HepG2 (cell line): ENCODE data around the gene SLC35B4. TPM values are rescaled to one million over a fixed set of nuclear protein-coding genes. Genes with fewer than 3 reads are reported as not detected.

Source experiments
- ATAC-seq: fragments of 200-7000 bp; cut with Tn5 transposase; 3 replicates; pipeline ENCODE4 v1.9.1; 2020; ENCODE audit warnings: mild to moderate bottlenecking, moderate library complexity
- BruUV-seq: library from RNA; stranded (reverse); fragments of 400-500 nt; replicated peaks from 2 replicates; lab custom pipeline; 2021; lab: Mats Ljungman, UMichigan
- CTCF ChIA-PET: fragments of 300-600 bp; formaldehyde crosslinking; extraction: SDS; loops from one replicate; lab custom pipeline; 2021; ENCODE audit warnings: low total read pairs, inconsistent platforms, low intra/inter-chr PET ratio; lab: Yijun Ruan, JAX
- POLR2A ChIA-PET: fragments of 350-600 bp; sonication (Branson Sonifier 250); formaldehyde crosslinking; loops from one replicate; lab custom pipeline; 2020; ENCODE audit warnings: antibody characterized with exemption, inconsistent platforms; lab: Yijun Ruan, JAX
- DNase-seq: peaks from one replicate; pipeline ENCODE4 v3.0.0-alpha.2; 2015; ENCODE audit warnings: low spot score
- FAIRE-seq: peaks from 3 replicates; lab custom pipeline; 2011; peaks lifted over from hg19 to GRCh38; lab: Jason Lieb, UNC
- H2AFZ ChIP-seq: one replicate; pipeline ENCODE4 v1.6.1; 2011; ENCODE audit warnings: low read length, inconsistent platforms
- H3K27ac ChIP-seq: fragments of 300-600 bp; 3 replicates; pipeline ENCODE4 v1.8.0; 2011; ENCODE audit warnings: mixed run types, mild to moderate bottlenecking, mixed read lengths, low read length, inconsistent platforms; ENCODE audit not compliant: insufficient read depth; ENCODE audit errors: extremely low read length
- H3K27me3 ChIP-seq, 2 experiments: fragments of 200-600 bp in 1 of 2; 2 replicates in 1 of 2; 3 replicates in 1 of 2; pipeline versions ENCODE4 v1.6.0 to v1.8.0; 2011; ENCODE audit warnings: low read length in 2 of 2, mild to moderate bottlenecking in 2 of 2, moderate library complexity in 2 of 2, inconsistent platforms in 1 of 2; ENCODE audit not compliant: insufficient read depth in 2 of 2, control insufficient read depth in 1 of 2
- H3K36me3 ChIP-seq, 2 experiments: fragments of 200-600 bp in 1 of 2; replicated peaks in 1 of 2; 2 replicates in 1 of 2; 3 replicates in 1 of 2; pipeline versions ENCODE4 v1.5.1 to v1.8.0; 2011; ENCODE audit warnings: low read length in 2 of 2, inconsistent platforms in 1 of 2; ENCODE audit not compliant: insufficient read depth in 2 of 2, control insufficient read depth in 1 of 2
- H3K4me1 ChIP-seq: 2 replicates; pipeline ENCODE4 v1.5.1; 2012; ENCODE audit warnings: low read length, inconsistent platforms; ENCODE audit not compliant: insufficient read depth
- H3K4me2 ChIP-seq: 2 replicates; pipeline ENCODE4 v1.6.0; 2011; ENCODE audit warnings: low read depth, low read length, inconsistent platforms
- H3K4me3 ChIP-seq, 3 experiments: fragments of 200-600 bp in 1 of 3; sonication (generic), shearing (Covaris generic) in 1 of 3; replicated peaks in 1 of 3; 2 replicates each; pipeline ENCODE4 v1.5.1; 2011 to 2016; ENCODE audit warnings: low read length in 3 of 3, inconsistent platforms in 2 of 3, low read depth in 2 of 3, mild to moderate bottlenecking in 2 of 3, control low read depth in 1 of 3, mixed read lengths in 1 of 3; ENCODE audit not compliant: insufficient read depth in 1 of 3
- H3K79me2 ChIP-seq: one replicate; pipeline ENCODE4 v1.6.1; 2011; ENCODE audit warnings: low read length, inconsistent platforms; ENCODE audit not compliant: insufficient read depth
- H3K9ac ChIP-seq: 2 replicates; pipeline ENCODE4 v1.6.0; 2011; ENCODE audit warnings: mild to moderate bottlenecking, low read depth, low read length, inconsistent platforms; ENCODE audit not compliant: insufficient read depth
- H3K9me3 ChIP-seq: 2 replicates; pipeline ENCODE4 v1.5.1; 2012; ENCODE audit warnings: mild to moderate bottlenecking, low read length
- H4K20me1 ChIP-seq: 2 replicates; pipeline ENCODE4 v1.6.0; 2011; ENCODE audit warnings: inconsistent platforms, mild to moderate bottlenecking, low read length, moderate library complexity; ENCODE audit not compliant: insufficient read depth
- HNF4G ChIP-seq, 2 experiments: sonication (generic) in 1 of 2; formaldehyde crosslinking in 1 of 2; IDR thresholded peaks; 2 replicates each; pipeline versions ENCODE4 v1.4.0 to v1.6.1; 2011 to 2020; ENCODE audit warnings: borderline replicate concordance in 2 of 2, low read depth in 2 of 2, mild to moderate bottlenecking in 2 of 2, low read length in 1 of 2, missing genetic modification reagents in 1 of 2, moderate library complexity in 1 of 2
- PLSCR1 ChIP-seq: sonication (generic); formaldehyde crosslinking; IDR thresholded peaks from 2 replicates; pipeline ENCODE4 v1.5.0; 2020; ENCODE audit warnings: missing genetic modification reagents, mild to moderate bottlenecking, borderline replicate concordance
- REL ChIP-seq: sonication (generic); formaldehyde crosslinking; conservative IDR thresholded peaks from 2 replicates; pipeline ENCODE4 v1.8.0; 2022; ENCODE audit warnings: mild to moderate bottlenecking, missing genetic modification reagents, moderate library complexity
- SMYD3 ChIP-seq: sonication (generic); formaldehyde crosslinking; IDR thresholded peaks from 2 replicates; pipeline ENCODE4 v1.8.1; 2023; ENCODE audit warnings: mild to moderate bottlenecking, missing genetic modification reagents
- ZBED4 ChIP-seq: sonication (generic); formaldehyde crosslinking; IDR thresholded peaks from 2 replicates; pipeline ENCODE4 v1.4.0; 2020; ENCODE audit warnings: missing genetic modification reagents, borderline replicate concordance
- ZFP62 ChIP-seq: sonication (generic); formaldehyde crosslinking; IDR thresholded peaks from 2 replicates; pipeline ENCODE4 v1.4.0; 2020; ENCODE audit warnings: missing genetic modification reagents
- ZNF136 ChIP-seq: sonication (generic); formaldehyde crosslinking; IDR thresholded peaks from 2 replicates; pipeline ENCODE4 v1.8.1; 2022; ENCODE audit warnings: low read depth, mild to moderate bottlenecking, moderate library complexity, missing genetic modification reagents
- ZNF430 ChIP-seq: sonication (generic); formaldehyde crosslinking; IDR thresholded peaks from 2 replicates; pipeline ENCODE4 v1.9.0; 2021; ENCODE audit warnings: mild to moderate bottlenecking, missing genetic modification reagents
- ZNF646 ChIP-seq: sonication (generic); formaldehyde crosslinking; IDR thresholded peaks from 2 replicates; pipeline ENCODE4 v1.9.0; 2021; ENCODE audit warnings: mild to moderate bottlenecking, missing genetic modification reagents
- WGBS: methylation state at CpG from one replicate; pipeline ENCODE4 v1.1.6; 2017; ENCODE audit warnings: low lambda C conversion rate; 5-methylcytosine and 5-hydroxymethylcytosine counted together
- in situ Hi-C: cut with HindIII; loops from 2 replicates; pipeline ENCODE4 v1.10.0; 2017; ENCODE audit warnings: low pct_unique_long_range_greater_than_20kb; ENCODE audit not compliant: extremely low pct_ligation_motif_present
- intact Hi-C: fragments of 100-400 bp; cut with micrococcal nuclease; formaldehyde crosslinking; loops from one replicate; pipeline ENCODE4 v1.10.0; 2022; ENCODE audit not compliant: unreplicated experiment
- polyA plus RNA-seq, 8 experiments: library from polyadenylated mRNA; depleted of rRNA in 3 of 8; stranded (reverse) in 7 of 8; unstranded in 1 of 8; fragments of >200 nt; fragmentation: Illumina TruSeq in 4 of 8; extraction: Trizol in 4 of 8; gene quantifications; 2 replicates each; pipeline versions ENCODE4 v1.2.1 to v1.2.3, GENCODE V29; 2011 to 2016; ENCODE audit warnings: low read depth in 4 of 8, missing spikeins in 1 of 8, mixed read lengths in 1 of 8; ENCODE audit not compliant: insufficient read depth in 1 of 8
- total RNA-seq, 5 experiments: library from RNA; depleted of rRNA; stranded (reverse); fragments of >200 nt; fragmentation: Illumina TruSeq; extraction: Trizol; gene quantifications; 2 replicates each; pipeline ENCODE4 v1.2.3, GENCODE V29; 2016; ENCODE audit warnings: low read depth in 1 of 5

SLC35B4 gene
- total and polyA plus RNA-seq, 2 of the 13 experiments (the other 11 are each of a cell fraction or from before 2014, with no cell fraction given): 17.1 to 17.8 TPM

GRCh38 chr7:134289423-134289822 is 27.3 kb downstream of the SLC35B4 start (continued):
- TF ChIP-seq HNF4G (IDR thresholded peaks at IDR 0.05; ENCODE audit: borderline replicate concordance, low read depth, low read length): no peak
- TF ChIP-seq HNF4G (CRISPR knock-in tag; IDR thresholded peaks at IDR 0.05; ENCODE audit: borderline replicate concordance, low read depth): no peak
- no peak for TF ChIP-seq REL (CRISPR knock-in tag)
- no peak for TF ChIP-seq ZBED4 (CRISPR knock-in tag)
- TF ChIP-seq SMYD3 (CRISPR knock-in tag): no peak
- TF ChIP-seq ZNF430 (CRISPR knock-in tag): no peak
- no peak for TF ChIP-seq ZNF136

GRCh38 chr7:134287916-134288659 is 28.6 kb downstream of the SLC35B4 start:
- no peak for FAIRE-seq
- no peak for ATAC-seq
- no peak for DNase-seq
- Histone ChIP-seq H3K4me3 (no peak overlapping the region), H3K27me3 (no peaks in the 10 kb centered on the region), H2AFZ (no peak overlapping the region), H3K4me1 (peaks cover 10% of the 10 kb centered on the region), H3K9ac (no peak overlapping the region), H3K9me3 (no peaks in the 10 kb centered on the region), H3K36me3 (no peaks in the 10 kb centered on the region), H3K79me2 (no peaks in the 10 kb centered on the region), H4K20me1 (no peaks in the 10 kb centered on the region), H3K4me2 (no peak overlapping the region), H3K27ac (no peak overlapping the region)
- CTCF ChIA-PET: no interaction called here
- no TSS peak for BruUV-seq
- intact Hi-C loops: no loop called here
- in situ Hi-C loops: no loop called here
- WGBS: 90% methylated on average over 12 of the region's 12 CpGs
- POLR2A ChIA-PET: no interaction called here
- no peak for TF ChIP-seq ZNF646 (CRISPR knock-in tag)
- no peak for TF ChIP-seq PLSCR1 (CRISPR knock-in tag)
- TF ChIP-seq ZFP62 (CRISPR knock-in tag): no peak
